Amygdala (tissue), 56 donors: ENCODE data around the gene DNASE1L1.

Experiments used
- DNase-seq, 56 donors: peaks; one replicate each; lab custom pipeline; 2025; lab: John Stamatoyannopoulos, UW

The DNASE1L1 gene

DNA sequence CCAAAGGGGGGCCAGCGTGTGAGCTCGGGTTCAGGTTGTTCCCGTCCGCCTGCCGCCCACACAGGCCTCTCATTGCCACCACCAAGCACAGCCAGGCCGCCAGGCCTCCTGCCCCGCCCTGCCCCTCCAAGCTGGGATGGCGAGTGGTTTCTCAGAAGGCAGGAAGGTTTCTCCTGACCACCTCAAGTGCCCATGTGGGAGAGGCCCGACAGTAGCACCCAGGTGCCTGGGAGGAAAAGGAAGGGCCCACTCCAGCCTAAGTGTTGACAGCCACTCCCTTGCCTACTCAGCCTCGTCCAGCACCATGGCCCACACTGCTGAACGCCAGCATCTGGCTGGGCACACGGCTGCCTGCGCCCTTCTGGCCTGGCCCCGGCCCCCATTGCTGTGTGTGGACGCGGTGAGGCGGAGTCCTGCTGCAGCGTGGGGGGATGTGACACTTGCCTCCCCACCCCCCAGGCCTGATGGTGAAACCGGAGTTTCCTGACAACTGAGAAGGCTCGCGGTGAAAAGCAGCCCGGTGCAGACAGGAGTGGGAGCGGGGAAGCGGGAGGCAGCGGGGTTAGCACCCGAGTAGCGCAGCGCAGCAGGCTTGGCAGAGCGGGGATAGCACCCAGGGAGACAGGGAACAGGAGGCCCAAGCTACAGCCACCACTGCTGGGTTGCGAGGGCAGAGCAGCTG is 53.8 kb downstream of the DNASE1L1 start:
- no peak for DNase-seq

DNA sequence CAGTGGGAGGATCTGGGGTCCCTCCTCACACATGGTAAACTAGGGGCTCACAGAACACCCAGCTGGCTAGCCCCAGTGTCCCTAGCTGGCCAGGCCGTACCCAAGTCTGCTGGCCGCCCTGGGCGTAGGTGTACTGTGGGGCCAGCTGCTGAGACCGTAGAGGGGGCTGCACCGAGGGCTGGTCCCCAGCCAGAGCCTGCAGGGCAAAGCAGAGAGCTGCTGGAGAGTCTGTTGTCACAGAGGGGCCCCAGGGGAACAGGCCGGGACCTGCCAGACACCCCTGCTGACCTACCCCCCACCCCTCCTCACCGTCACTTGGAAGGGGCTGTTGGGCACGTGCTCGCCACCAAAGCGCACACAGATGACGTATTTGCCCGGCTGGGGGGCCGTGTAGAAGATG is 54.5 kb downstream of the DNASE1L1 start:
- DNase-seq, result no peak

DNA sequence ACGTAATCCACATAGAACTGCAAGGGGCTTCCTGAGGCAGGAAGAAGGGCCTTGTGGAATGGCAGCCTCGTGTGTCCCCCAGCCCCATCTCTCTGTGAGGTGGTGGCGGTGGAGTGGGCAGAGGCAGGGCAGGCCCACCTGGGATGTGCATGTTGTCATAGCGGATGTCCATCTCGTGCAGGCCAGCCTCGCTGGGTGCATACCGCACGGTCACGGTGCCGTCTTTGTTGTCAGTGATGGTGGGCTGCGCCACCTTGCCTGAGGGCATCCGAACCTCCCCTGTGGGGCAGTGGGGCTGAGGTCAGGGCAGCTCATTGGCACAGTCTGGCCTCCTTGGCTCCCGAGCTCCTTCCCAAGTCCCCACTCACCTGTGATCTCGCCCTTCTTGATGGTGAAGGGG is 55.0 kb downstream of the DNASE1L1 start:
- DNase-seq, result no peak

- no peak for DNase-seq
Observed at GRCh38 chrX:154353172-154353843, 55.7 kb downstream of the DNASE1L1 start.

DNA sequence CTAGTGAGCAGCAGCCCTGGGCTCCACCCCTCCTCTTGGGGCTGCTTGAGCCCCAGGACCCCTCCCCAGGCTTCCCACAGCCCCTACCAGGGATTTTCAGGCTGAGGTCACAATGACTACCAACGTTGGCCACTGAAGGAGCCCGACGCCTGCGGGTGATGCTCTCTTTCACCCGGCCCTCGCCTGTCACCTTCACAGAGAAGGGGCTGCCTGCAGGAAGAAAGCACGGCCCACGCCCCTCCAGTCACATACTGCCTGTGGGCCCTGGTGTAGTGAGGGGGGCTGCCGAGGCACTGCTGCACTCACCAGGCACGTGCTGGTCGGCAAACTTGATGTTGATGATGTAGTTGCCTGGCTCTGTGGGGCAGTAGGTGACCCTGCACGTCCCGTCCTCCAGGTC is 56.6 kb downstream of the DNASE1L1 start:
- no peak for DNase-seq

DNA sequence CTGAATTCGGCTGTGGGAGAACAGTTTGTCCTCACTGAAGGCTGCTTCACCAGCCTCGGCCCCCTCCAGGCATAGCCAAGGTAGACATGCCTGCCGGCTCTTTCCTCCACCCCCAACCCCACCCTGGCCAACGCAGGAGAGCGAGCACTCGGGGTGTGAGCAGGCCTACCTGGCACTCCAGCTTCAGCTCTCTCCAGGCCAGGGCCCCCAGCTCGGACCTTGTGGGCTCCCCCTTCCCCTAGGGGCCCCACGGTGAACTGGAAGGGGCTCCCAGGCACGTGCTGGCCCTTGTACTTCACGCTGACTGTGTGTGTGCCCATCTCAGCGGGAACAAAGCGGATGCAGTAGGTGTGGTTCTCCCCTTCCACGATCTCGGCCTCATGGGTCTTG is 57.0 kb downstream of the DNASE1L1 start:
- no peak for DNase-seq
